OCI-M2 (cell line): Measurements from ENCODE around the gene COA8.
"Not testable (repeated sequence)": the region's sequence is repeated elsewhere in the genome, so short reads cannot be mapped to it uniquely, and the experiment has no call there.

Source experiments
- DNase-seq: peaks from one replicate; lab custom pipeline; 2025; ENCODE audit not compliant: unreplicated experiment; lab: John Stamatoyannopoulos, UW

COA8 gene

DNA sequence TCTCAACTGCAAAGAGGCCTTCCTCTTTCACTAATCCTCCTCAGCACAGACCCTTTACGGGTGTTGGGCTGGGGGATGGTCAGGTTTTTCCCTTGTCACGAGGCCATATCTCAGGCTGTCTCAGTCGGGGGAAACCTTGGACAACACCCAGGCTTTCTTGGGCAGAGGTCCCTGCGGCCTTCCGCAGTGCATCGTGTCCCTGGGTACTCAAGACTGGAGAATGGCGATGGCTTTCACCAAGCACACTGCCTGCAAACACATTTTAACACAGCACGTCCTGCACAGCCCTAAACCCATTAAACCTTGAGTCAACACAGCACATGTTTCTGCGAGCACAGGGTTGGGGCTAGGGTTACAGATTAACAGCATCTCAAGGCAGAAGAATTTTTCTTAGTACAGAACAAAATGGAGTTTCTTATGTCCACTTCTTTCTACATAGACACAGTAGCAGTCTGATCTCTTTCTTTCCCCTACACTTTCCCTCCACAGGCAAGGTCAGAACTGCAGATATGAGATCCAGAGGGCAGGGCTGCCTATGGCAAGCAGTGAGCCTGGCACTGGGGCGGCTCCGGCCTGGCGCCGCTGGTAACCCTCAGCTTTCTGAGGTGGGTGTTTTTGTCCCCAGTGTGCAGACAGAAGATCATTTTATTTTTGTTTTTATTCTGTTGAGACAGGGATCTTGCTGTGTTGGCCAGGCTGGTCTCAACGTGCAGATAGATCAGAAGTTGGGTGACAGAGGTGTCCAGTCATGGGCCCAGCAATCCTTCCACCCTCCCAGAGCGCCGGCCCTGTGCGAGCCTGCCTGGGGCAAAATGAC lies 37.1 kb upstream of the COA8 start:
- DNase-seq: not testable (repeated sequence)

DNA sequence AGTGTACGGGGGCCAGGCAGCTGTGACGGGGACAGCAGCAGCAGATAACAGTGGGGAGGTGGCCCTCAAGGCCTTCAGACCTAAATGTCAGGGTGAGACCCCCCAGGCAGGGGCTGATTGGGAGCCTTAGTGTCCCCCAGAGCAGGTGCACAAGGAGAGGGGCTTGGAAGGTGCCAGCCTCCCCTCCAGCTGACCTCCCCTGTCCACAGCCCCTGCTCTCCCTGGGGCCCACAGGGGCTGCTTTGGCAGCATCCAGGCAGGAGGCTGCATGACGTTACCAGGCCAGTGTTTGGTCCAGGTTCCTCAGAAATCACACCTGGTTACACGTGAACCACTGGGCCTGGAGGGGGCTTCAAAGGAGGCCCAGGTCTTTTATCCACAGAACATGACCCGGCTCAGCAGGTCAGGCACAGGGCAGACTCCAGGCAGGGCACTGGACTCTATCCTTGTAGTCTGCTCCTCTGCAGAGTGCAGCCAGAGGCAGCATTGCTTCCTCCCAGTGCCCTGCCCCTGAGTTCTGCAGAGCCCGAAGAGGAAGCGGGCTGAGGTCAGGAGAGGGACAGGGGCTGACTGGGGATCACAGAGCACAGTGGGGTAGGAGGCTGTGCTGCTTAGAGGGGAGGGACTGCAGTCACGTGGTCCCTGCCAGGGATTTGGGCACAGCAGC lies 36.4 kb upstream of the COA8 start:
- no peak for DNase-seq

DNA sequence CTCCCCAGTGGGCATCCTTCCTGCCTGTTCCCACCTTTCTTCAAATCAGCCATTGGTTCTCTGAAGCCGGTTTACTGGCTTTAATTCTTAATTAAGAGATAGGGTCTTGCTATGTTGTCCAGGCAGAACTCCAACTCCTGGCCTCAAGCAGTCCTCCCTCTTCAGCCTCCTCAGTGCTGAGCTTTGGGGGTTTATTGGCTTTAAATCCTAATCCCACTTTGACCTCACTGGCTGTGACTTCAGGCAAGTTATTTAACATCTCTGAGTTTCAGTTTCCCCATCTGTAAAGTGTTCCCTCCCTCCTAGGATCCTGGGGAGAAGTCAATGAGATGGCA lies 35.9 kb upstream of the COA8 start:
- DNase-seq: no peak

DNA sequence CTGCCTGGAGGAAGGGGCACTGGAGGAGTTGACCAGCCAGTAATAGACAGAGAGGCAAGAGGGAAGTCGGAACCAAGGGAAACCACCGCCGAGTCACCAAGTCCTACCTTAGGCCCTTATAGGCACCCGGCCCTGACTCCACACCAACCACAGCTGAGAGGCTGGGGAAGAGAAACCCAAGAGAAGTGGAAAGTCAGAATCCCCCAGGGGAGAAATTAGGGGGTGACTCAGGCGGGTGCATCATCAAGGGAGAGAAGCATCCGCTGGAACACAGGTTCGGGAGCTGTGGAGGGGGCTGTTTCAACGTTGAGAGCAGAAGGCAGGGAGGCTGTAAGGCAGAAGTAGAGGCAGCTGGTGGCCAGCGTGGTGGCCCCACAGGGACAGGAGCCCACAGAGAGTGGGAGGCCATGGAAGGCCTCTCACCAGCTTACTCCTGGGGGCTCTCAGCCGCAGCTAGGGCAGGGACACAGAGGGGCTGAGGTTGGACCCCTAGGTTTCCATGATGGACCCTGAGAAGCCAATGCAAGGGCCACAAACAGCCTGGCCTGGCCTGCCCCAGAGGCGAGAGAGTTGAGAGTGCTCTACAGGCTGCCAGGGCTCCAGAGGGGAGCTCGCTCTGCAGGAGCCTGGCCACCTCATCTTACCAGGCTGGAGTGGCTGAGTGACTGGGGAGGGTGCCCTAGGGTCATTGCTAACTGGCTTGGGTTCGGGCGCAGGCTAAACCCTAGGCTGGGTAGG lies 35.2 kb upstream of the COA8 start:
- no peak for DNase-seq

DNA sequence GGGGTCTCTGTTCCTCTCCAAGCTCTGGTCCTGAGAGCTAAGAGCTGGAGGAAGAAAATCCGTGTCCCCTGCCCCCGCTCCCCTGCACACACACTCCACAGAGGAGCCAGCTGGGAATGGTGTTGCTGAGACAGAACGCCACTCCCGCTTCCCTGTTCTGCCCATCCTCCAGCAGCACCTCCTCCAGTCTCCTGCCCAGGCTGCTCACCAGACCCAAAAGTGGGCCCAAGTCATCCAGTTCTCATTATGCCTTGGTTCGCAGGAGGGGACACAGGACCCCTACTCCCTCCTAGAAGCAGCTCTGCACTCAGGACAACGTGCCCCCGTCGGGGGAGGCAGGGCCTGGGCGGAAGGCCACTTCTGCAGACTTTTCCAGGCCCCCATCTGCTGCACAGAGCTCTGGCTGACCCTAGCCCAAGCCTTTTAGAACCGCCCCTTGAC lies 34.6 kb upstream of the COA8 start:
- DNase-seq: no peak

DNA sequence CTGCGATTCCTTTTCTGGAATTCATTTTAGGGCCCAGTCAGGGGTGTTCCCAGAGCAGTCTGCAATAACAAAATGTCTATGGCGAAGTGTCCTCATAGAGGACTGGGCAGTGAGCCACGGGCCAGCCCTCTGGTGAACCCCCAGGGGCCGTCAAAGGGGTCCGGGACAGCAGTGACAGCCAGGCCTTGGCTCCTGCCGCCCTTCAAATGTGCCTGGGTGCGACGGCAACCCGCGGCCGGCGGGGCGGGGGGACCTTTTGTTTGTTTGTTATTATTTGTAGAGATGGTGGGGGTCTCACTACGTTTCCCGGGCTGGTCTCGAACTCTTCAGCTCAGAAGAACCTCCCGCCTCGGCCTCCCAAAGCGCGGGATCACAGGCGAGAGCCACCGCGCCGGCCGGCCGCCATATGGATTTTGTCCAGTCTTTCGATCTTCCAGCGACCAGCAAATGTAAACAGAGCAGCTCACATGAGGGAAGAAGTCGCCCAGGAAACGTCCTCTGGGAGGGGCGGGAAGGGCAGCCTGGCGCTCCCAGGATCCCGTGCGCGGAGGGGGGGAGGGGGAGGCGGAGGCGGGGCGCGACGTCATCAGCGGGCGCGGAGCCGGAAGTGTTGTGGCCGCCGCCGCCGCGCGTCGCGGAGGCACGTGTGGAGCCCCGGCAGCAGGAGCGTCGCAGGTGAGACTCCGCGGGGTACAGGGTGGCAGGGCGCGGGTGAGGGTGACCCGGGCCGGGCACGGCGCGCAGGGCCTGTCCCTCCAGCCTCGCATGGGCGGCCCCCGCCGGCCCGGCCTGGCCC lies 34.0 kb upstream of the COA8 start, which contains the start of gene TRMT61A:
TSS of gene TRMT61A (plus strand) at position 610 of the 796 bp plus-strand sequence. CDS start 783 bp downstream, outside the sequence.
- DNase-seq: peak; percentile 38

DNA sequence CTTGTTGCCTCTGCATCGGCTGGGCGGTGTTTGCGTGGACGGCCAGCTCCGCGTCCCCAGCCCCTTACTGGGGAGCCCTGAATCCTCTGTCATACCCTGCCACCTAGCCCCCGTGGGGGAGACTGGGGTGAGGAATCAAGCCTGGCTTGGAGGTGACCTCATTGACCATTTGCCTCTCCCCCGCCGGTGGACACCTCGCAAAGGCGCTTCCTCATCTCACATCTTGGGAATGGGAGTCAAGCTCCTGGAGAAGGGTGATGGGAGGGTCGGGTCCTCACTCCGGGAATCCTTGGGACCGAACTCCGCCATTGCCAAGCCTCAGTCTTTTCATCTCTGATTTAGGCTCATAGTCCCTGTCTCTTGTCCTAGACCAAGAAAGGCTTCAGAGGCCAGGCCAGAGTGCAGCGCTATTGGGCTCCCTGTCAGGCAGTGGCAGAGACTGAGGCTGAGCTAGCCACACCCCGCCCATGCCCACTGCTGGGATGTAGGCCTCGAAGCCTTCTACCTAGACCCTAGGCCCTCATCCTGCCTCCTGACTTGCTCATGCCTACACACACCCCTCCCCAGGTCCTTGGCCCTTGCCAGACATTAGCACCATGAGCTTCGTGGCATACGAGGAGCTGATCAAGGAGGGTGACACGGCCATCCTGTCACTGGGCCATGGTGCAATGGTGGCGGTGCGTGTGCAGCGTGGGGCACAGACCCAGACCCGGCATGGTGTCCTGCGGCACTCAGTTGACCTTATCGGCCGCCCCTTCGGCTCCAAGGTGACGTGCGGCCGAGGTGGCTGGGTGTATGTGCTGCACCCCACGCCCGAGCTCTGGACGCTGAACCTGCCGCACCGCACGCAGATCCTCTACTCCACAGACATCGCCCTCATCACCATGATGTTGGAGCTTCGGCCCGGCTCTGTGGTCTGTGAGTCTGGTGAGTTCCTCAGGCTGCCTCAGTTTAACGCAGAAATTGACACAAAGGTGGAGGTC lies 33.1 kb upstream of the COA8 start:
- no peak for DNase-seq

DNA sequence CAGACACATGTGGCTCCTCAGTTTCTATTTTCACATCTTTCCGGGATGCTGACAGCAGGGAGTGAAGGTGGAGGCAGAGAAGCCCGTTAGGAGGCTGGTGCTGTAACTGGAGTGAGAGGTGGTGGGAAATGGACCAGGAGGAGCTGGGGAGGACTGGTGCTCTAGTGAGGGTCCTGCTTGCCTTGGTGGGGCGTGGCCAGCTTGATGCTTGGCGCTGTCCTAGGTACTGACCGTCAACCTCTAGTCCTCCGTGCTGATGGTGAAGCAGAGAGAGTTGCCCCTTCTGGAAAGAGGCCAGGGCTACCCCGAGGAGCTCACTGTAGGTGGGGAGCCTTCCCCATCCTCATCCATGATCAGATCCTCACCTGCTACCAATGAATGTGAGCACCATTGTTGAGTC lies 32.4 kb upstream of the COA8 start:
- no peak for DNase-seq

DNA sequence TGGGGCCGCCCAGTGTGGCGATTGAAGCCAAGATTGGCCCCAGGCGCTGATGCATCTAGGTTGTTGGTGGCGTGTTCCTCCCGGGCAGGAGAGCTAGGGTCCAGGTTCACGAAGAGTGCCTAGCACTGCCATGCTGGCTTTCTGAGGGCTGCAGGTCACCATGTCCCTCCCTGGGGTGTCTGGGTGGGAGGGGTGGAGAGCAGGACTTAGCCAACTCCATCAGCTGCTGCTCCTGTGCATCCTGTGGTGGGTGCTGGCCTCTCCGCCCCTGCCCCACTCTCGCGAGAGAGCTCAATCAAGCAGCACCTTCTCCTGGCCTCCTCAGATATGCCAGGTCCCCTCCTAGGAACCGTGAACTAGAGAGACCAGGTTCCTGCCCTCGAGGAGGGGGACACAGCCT lies 31.9 kb upstream of the COA8 start:
- DNase-seq: no peak

DNA sequence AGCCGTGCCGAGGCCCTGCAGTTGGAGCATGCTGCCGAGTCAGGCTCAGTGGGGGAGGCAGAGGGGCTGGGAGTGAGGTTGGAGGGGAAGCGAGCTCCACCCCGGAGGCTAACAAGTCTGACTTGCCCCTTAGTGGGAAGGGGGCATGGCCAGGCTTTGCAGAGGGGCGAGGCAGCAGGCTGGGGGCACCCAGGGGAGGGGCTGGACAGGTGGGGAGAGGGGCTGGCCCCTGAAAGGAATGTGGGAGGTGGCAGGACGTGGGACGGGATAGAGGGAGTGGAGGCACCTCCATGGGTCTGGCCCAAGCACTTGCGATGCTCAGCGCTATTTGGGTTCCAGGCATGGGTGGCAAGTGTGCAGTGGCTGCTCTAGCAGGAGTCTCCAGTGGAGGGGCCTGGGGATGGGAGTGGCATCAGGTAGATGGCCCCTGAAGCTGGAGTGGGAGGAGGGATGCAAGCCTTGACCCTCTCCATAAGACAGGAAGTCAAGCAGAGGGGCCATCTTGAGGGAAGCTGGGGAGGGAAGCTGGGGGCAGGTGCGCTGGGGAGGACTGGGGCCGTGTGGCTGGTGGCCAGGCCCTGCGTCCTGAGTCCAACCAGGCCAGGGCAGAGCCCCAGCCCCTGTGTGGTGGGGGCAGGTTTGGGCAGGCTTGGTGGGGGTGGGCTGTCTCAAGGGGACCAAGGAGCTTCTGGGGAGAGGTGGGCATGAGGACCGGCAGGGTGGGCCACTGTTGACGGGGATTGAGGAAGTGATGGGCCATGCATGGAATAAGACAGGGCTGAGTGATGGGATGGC lies 31.1 kb upstream of the COA8 start:
- no peak for DNase-seq

DNA sequence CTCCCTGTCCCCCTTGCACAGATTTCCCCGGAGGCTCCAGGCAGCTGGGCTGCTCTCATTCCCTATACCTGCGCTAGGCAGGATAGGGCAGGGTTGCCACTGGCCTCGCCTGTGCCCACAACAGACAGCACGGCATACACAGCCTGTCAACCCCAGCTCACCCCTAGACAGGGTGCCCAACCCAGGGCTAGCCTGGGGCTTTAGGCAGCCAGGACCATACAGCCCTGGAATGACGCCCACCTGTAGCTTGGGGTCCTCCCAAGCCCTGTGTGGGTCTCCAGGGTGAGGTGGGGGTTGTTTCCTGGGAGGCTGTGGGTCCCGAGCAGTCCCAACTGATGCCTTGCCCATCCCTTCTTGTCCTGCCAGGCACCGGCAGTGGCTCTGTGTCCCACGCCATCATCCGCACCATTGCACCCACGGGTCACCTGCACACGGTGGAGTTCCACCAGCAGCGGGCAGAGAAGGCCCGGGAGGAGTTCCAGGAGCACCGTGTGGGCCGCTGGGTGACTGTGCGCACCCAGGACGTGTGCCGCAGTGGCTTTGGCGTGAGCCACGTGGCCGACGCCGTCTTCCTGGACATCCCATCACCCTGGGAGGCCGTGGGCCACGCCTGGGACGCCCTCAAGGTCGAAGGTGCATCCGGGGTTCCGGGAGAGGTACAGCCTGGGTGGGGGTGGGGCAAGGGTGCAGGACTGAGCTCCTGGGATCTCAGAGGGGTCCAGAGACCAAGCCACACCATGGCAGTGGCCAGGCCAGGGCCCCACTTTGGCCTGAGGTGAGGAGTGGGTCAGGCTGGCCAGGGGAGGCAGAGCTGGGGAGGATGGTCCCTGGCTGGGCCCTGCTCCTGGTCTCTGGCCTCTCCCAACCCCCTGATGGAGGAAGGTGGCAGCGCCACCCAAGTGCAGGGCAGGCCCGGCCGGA lies 30.3 kb upstream of the COA8 start:
- DNase-seq: no peak

DNA sequence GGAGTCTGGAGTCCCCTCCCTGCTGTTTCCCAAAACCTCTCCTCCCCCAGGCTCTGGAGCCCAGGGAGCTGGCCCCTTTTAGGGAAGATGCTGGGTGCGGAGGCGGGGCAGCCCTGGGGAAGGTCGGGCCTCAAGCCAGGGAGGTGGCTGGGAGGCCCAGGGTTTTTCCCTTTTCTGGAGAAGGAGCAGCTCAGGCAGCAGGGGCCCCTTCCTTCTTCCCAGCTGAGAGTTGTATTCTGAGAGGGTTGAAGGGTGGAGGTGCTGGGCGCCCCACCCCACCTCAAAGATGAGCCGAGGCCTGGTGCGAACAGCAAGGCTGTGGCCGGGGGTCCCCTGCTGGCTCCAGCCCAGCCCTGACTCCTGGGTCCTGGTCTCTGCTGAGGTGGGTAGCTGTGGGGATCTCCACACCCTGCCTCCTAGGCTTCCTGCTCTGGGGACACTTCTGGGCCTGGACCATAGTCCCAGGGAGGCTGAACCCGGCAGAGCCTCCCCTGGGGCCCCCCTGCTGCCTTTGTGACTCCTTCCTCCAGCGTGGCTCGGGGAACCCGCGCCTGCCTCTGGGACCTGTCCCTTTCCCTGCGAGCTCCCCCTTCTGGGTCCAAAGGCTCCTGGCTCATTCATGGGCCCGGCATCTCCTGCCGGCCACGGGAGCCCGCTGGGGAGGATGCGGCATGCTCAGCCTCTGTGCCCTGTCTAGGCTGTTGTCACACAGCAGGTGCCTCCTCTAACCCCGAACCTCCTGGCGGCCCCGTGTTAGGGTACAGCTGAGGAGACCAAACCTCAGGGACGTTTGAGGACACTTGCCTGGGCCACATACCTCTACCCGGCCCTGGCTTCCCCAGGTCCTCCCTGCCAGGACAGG lies 29.4 kb upstream of the COA8 start:
- no peak for DNase-seq

DNA sequence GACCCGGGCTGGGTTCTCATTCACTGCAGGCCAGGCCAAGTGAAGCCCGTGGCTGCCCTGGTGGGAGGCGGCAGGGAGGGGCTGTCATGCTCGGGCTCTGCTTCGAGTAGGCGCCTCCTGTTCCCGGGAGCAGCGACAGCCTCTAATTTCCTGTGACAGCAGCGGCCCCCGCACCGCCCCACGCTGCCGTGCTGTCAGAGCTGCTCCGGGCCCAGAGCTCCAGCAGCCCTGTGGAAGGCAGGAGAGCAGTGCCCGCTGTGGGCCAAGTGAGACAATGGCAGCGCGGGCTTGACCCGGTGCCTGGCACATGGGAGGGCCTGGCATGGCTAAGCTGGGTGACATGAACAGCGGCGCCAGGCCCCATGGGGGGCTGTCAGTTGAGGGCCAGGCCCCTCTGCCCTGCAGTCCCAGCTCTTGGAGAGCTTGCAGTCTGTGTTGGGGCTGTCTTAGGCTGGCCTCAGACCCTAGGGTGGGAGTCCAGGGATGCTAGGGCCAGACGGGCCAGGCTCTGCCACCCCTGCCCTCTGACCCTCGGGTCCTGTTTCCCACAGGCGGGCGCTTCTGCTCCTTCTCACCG lies 28.7 kb upstream of the COA8 start:
- DNase-seq: no peak

DNA sequence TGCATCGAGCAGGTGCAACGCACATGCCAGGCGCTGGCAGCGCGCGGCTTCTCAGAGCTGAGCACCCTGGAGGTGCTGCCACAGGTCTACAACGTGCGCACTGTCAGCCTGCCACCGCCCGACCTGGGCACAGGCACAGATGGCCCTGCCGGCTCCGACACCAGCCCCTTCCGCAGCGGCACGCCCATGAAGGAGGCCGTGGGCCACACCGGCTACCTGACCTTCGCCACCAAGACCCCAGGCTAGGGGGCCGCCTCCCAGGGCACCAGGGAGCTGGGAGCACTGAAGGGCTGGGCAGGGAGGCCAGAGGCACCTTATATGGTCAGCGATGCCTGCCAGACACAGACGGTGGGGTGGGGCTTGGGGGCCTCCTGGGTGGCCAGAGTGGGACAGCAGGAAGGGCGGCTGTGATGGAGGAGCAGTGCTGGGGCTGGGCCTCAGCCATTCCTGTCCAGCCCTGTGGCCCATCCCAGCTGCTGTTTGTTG lies 28.1 kb upstream of the COA8 start:
- no peak for DNase-seq

DNA sequence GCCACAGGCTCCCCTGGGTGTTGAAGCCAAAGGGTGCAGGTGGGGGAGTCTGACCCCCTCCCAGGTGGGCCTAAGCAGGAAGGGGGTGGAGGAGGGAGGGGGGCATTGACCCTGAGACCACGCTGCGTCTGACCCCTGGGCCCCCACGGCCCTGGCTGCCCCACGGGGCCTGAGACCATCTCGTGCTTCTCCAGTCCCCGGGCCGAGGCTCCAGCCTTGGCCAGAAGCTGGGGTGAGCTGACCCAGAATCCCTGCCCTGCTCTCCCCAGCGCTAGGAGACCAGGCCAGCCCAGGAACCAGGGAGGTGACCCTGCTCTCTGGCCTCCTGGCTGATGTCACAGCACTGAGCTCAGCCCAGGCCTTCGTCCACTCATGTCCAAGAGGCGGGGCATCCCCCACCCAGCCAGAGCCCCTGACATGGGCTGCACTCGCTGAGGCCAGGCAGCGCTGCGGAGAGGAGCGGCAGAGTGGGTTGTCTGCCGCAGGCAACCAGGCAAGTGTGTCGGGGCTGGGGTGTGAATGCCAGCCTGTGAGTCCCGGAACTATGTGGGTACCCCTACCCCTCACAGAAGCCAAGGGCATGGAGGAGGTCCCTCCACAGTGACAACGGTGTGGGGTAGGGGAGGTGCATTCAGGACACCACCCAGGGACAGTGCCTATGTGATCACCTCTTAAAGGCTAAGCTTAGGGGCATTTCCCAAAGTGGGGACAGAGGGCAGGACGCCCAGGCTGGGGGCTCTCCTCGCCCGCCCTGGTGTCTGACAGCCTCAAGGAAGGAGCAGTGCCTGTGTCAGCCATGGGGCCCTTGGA lies 27.5 kb upstream of the COA8 start:
- no peak for DNase-seq
